CD14-positive monocyte (primary cell): ENCODE measurements around the gene KRTCAP3. TPM values are rescaled to one million over a fixed set of nuclear protein-coding genes. Genes with fewer than 3 reads are reported as not detected.

Source experiments
- DNase-seq, 3 donors: peaks; one replicate each; pipeline ENCODE4 v3.0.0-alpha.2; 2011 to 2022
- H2AFZ ChIP-seq: 2 replicates; pipeline ENCODE4 v1.6.0; 2012; ENCODE audit warnings: mild to moderate bottlenecking, low read depth, low read length, inconsistent platforms; ENCODE audit not compliant: insufficient read depth, poor library complexity, severe bottlenecking
- H3K27ac ChIP-seq, 2 donors: 1 replicate in 1 of 2; 2 replicates in 1 of 2; pipeline ENCODE4 v1.5.1; 2012 to 2013; ENCODE audit warnings: low read length in 2 of 2, control low read depth in 1 of 2, inconsistent platforms in 1 of 2, low read depth in 1 of 2, mild to moderate bottlenecking in 1 of 2
- H3K27me3 ChIP-seq, 2 donors: one replicate each; pipeline versions ENCODE4 v1.6.0 to v1.6.1; 2011 to 2013; ENCODE audit warnings: low read length in 2 of 2; ENCODE audit not compliant: control insufficient read depth in 2 of 2, insufficient read depth in 2 of 2
- H3K36me3 ChIP-seq, 2 donors: replicated peaks in 1 of 2; 1 replicate in 1 of 2; 2 replicates in 1 of 2; pipeline versions ENCODE4 v1.5.1 to v1.6.1; 2012 to 2013; ENCODE audit warnings: low read length in 2 of 2, control low read depth in 1 of 2, inconsistent platforms in 1 of 2, mild to moderate bottlenecking in 1 of 2; ENCODE audit not compliant: insufficient read depth in 2 of 2, control insufficient read depth in 1 of 2
- H3K4me1 ChIP-seq, 2 donors: 1 replicate in 1 of 2; 2 replicates in 1 of 2; pipeline versions ENCODE4 v1.5.1 to v1.6.1; 2012 to 2013; ENCODE audit warnings: low read length in 2 of 2, control low read depth in 1 of 2, inconsistent platforms in 1 of 2, mild to moderate bottlenecking in 1 of 2, moderate library complexity in 1 of 2; ENCODE audit not compliant: insufficient read depth in 2 of 2, control insufficient read depth in 1 of 2
- H3K4me2 ChIP-seq: replicated peaks from 2 replicates; pipeline ENCODE3; 2012; ENCODE audit warnings: low read length, moderate library complexity, mild to moderate bottlenecking; ENCODE audit not compliant: poor library complexity, severe bottlenecking; ENCODE audit errors: extremely low read depth
- H3K4me3 ChIP-seq, 3 experiments: fragments of 200-600 bp in 1 of 3; sonication (generic) in 1 of 3; replicated peaks in 1 of 3; 1 replicate in 2 of 3; 2 replicates in 1 of 3; pipeline ENCODE4 v1.5.1; 2011 to 2013; ENCODE audit warnings: low read length in 3 of 3, mild to moderate bottlenecking in 3 of 3, control low read depth in 2 of 3, low read depth in 2 of 3, inconsistent platforms in 1 of 3, moderate library complexity in 1 of 3
- H3K79me2 ChIP-seq: 2 replicates; pipeline ENCODE4 v1.6.0; 2012; ENCODE audit warnings: mild to moderate bottlenecking, control low read depth, inconsistent platforms, low read length, moderate library complexity; ENCODE audit not compliant: insufficient read depth
- H3K9ac ChIP-seq: 2 replicates; pipeline ENCODE4 v1.6.0; 2017; ENCODE audit warnings: low read length, mild to moderate bottlenecking; ENCODE audit not compliant: insufficient read depth, poor library complexity, severe bottlenecking
- H3K9me3 ChIP-seq, 2 donors: replicated peaks in 1 of 2; 1 replicate in 1 of 2; 2 replicates in 1 of 2; pipeline versions ENCODE4 v1.5.1 to v1.6.1; 2012 to 2013; ENCODE audit warnings: low read length in 2 of 2, control low read depth in 1 of 2; ENCODE audit not compliant: control insufficient read depth in 1 of 2, insufficient read depth in 1 of 2
- H4K20me1 ChIP-seq: 2 replicates; pipeline ENCODE4 v1.6.0; 2012; ENCODE audit warnings: mild to moderate bottlenecking, low read length, control low read depth, moderate library complexity; ENCODE audit not compliant: insufficient read depth
- H3K27ac Mint-ChIP-seq, 7 donors: one replicate each; pipeline ENCODE4 v1.8.0; 2020; ENCODE audit warnings: mild to moderate bottlenecking in 7 of 7, mixed read lengths in 7 of 7, moderate library complexity in 6 of 7, inconsistent platforms in 2 of 7
- H3K27me3 Mint-ChIP-seq, 3 donors: one replicate each; pipeline ENCODE4 v1.8.0; 2021 to 2022; ENCODE audit warnings: low read depth in 3 of 3, mild to moderate bottlenecking in 3 of 3, mixed read lengths in 3 of 3, moderate library complexity in 3 of 3, inconsistent platforms in 1 of 3
- H3K36me3 Mint-ChIP-seq, 2 donors: one replicate each; pipeline ENCODE4 v1.8.0; 2020; ENCODE audit warnings: mixed read lengths in 2 of 2, inconsistent platforms in 1 of 2, mild to moderate bottlenecking in 1 of 2
- H3K4me1 Mint-ChIP-seq: one replicate; pipeline ENCODE4 v1.8.0; 2020; ENCODE audit warnings: mild to moderate bottlenecking, mixed read lengths
- H3K4me3 Mint-ChIP-seq, 2 donors: one replicate each; pipeline ENCODE4 v1.8.0; 2020; ENCODE audit warnings: mild to moderate bottlenecking in 2 of 2, mixed read lengths in 2 of 2, moderate library complexity in 1 of 2
- H3K9me3 Mint-ChIP-seq, 7 donors: one replicate each; pipeline ENCODE4 v1.8.0; 2020 to 2022; ENCODE audit warnings: mixed read lengths in 7 of 7, mild to moderate bottlenecking in 6 of 7, moderate library complexity in 6 of 7, inconsistent platforms in 2 of 7
- WGBS: methylation state at CpG from one replicate; pipeline ENCODE4 v1.1.5; 2013; ENCODE audit warnings: missing lambda C conversion rate; ENCODE audit not compliant: insufficient coverage; 5-methylcytosine and 5-hydroxymethylcytosine counted together
- intact Hi-C, 2 donors: fragments of 100-400 bp; cut with micrococcal nuclease; formaldehyde crosslinking; loops; one replicate each; pipeline versions ENCODE4 v1.15.0 to v1.15.1; 2023
- polyA plus RNA-seq, 3 donors: library from polyadenylated mRNA; depleted of rRNA in 1 of 3; unstranded in 2 of 3; stranded (reverse) in 1 of 3; fragments of 300-500 nt in 2 of 3; fragments of >200 nt in 1 of 3; fragmentation: Illumina TruSeq in 2 of 3; gene quantifications; 1 replicate in 2 of 3; 2 replicates in 1 of 3; pipeline ENCODE4 v1.2.3, GENCODE V29; 2012 to 2021
- TF ChIP-seq, protein P1 (sequence below): fragments of 200-600 bp; IDR thresholded peaks from one replicate; pipeline ENCODE4 v1.8.0; 2022; ENCODE audit warnings: antibody characterized with exemption, mild to moderate bottlenecking

The KRTCAP3 gene
- polyA plus RNA-seq, 3 donors: 2.5 TPM; not detected in 2

DNA sequence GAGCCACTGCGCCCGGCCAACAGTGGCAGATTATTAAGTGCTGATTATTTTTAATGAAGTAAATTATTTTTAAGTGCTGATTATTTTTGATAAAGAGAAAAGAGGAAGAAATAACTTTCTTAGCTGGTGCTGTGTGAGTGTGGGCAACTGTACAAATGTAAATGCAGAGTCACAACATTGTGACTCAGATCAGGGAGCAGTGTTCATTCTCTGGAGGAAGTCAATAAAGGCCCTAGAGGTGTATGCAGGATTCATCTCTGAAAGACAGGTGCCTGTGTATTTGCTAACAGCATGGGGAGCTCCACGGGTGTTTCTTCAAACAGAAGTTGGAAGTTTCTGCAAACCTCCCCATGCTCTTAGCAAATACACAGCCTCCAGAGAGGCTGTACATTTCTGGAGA, 6.2 kb downstream of the KRTCAP3 start:
- no peaks in the 10 kb centered on the region for H3K79me2 ChIP-seq
- no peaks in the 10 kb centered on the region for H3K4me1 ChIP-seq
- no peak overlapping the region for H3K9ac ChIP-seq
- H3K27me3 Mint-ChIP-seq: peaks cover 0 to 3% (median 0%) of the 10 kb centered on the region in 3 donors
- H3K9me3 ChIP-seq: no peaks in the 10 kb centered on the region
- H3K27me3 ChIP-seq: no peaks in the 10 kb centered on the region
- H2AFZ ChIP-seq: no peak overlapping the region
- no peak for DNase-seq
- H3K4me3 Mint-ChIP-seq: no peak overlapping the region
- H3K27ac ChIP-seq: no peak overlapping the region
- intact Hi-C loops: no loop called here
- peaks cover 15 to 47% of the 10 kb centered on the region in 2 donors for H3K36me3 ChIP-seq
- peaks cover 0 to 1% (median 0%) of the 10 kb centered on the region in 7 donors for H3K9me3 Mint-ChIP-seq
- no peak overlapping the region for H3K4me3 ChIP-seq
- H3K4me1 Mint-ChIP-seq: no peaks in the 10 kb centered on the region
- H4K20me1 ChIP-seq: no peaks in the 10 kb centered on the region
- 93% methylated on average over 2 of the region's 3 CpGs for WGBS
- peak overlapping the region in 2 of 7 donors; percentile 1 for H3K27ac Mint-ChIP-seq
- H3K4me2 ChIP-seq: no peak overlapping the region
- peaks cover 42 to 50% of the 10 kb centered on the region in 2 donors for H3K36me3 Mint-ChIP-seq
- TF ChIP-seq, protein P1, sequence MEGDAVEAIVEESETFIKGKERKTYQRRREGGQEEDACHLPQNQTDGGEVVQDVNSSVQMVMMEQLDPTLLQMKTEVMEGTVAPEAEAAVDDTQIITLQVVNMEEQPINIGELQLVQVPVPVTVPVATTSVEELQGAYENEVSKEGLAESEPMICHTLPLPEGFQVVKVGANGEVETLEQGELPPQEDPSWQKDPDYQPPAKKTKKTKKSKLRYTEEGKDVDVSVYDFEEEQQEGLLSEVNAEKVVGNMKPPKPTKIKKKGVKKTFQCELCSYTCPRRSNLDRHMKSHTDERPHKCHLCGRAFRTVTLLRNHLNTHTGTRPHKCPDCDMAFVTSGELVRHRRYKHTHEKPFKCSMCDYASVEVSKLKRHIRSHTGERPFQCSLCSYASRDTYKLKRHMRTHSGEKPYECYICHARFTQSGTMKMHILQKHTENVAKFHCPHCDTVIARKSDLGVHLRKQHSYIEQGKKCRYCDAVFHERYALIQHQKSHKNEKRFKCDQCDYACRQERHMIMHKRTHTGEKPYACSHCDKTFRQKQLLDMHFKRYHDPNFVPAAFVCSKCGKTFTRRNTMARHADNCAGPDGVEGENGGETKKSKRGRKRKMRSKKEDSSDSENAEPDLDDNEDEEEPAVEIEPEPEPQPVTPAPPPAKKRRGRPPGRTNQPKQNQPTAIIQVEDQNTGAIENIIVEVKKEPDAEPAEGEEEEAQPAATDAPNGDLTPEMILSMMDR: no peak

DNA sequence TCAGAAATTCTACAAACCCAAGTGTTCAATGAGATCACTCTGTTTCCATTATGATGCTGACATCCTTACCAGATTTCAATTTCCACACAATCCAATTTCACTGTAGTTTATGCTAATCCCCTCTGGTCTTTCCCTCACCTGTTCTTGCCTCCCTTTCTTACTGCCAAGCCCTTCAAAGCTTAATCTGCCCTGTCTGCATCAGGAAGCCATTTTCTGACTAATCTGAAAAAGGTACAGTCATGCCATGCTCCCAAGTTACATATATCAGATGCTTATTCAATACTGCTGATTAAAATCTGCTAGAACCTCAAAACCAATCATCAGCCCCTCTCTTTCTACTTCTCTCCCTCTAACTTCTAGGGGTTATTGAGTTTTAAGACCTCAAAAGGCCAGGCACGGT, 8.9 kb downstream of the KRTCAP3 start:
- Histone ChIP-seq H3K4me2 (no peak overlapping the region), H2AFZ (no peak overlapping the region), H3K9ac (no peak overlapping the region), H3K36me3 (peaks cover 12 to 42% of the 10 kb centered on the region in 2 donors), H3K27me3 (no peaks in the 10 kb centered on the region), H3K79me2 (no peaks in the 10 kb centered on the region), H3K27ac (no peak overlapping the region), H3K4me1 (no peaks in the 10 kb centered on the region), H3K4me3 (no peak overlapping the region), H4K20me1 (no peaks in the 10 kb centered on the region), H3K9me3 (no peaks in the 10 kb centered on the region)
- WGBS: no CpG with 5 or more reads among the region's 1 CpG
- TF ChIP-seq, protein P1: no peak
- DNase-seq: no peak
- Mint-ChIP-seq H3K36me3 (peaks cover 40 to 41% of the 10 kb centered on the region in 2 donors), H3K27ac (no peak overlapping the region), H3K4me3 (no peak overlapping the region), H3K4me1 (no peaks in the 10 kb centered on the region), H3K27me3 (peaks cover 0 to 3% (median 2%) of the 10 kb centered on the region in 3 donors), H3K9me3 (peaks cover 0 to 1% (median 0%) of the 10 kb centered on the region in 7 donors)
- intact Hi-C loops: no loop called here
